Activated T-helper 1 cell treated with anti-CD3 and anti-CD28 coated beads, Interleukin-12 subunit alpha, Interleukin-12 subunit beta, Interleukin-2, Interleukin-4 antibody, amounts not matched to agents 30 ng/mL and 10 ng/mL and 1 ng/mL, durations not matched to agents 14 hours and 24 hours and 36 hours (primary cell): ENCODE data around the gene CIAO2A. TPM values are rescaled to one million over a fixed set of nuclear protein-coding genes. Genes with fewer than 3 reads are reported as not detected.
A peak's percentile ranks its signal among the peaks of the same experiment; 100 is the strongest.

Experiments
- DNase-seq: peaks from one replicate; pipeline ENCODE4 v3.0.0; 2021; ENCODE audit warnings: low spot score
- H3K27ac Mint-ChIP-seq: one replicate; pipeline ENCODE4 v1.8.0; 2021; ENCODE audit warnings: mild to moderate bottlenecking, mixed read lengths
- H3K27me3 Mint-ChIP-seq: one replicate; pipeline ENCODE4 v1.8.0; 2022; ENCODE audit warnings: mild to moderate bottlenecking, moderate library complexity, mixed read lengths; ENCODE audit not compliant: insufficient read depth
- H3K36me3 Mint-ChIP-seq: one replicate; pipeline ENCODE4 v1.8.0; 2021; ENCODE audit warnings: low read depth, mixed read lengths
- H3K4me1 Mint-ChIP-seq: one replicate; pipeline ENCODE4 v1.8.0; 2021; ENCODE audit warnings: low read depth, mixed read lengths
- H3K4me3 Mint-ChIP-seq: one replicate; pipeline ENCODE4 v1.8.0; 2021; ENCODE audit warnings: mild to moderate bottlenecking, moderate library complexity, mixed read lengths
- H3K9me3 Mint-ChIP-seq: one replicate; pipeline ENCODE4 v1.8.0; 2021; ENCODE audit warnings: mixed read lengths
- intact Hi-C: fragments of 100-400 bp; cut with micrococcal nuclease; formaldehyde crosslinking; loops from one replicate; pipeline ENCODE4 v1.15.1; 2024
- total RNA-seq: library from RNA; stranded (reverse); gene quantifications from 2 replicates; pipeline ENCODE4 v1.2.3, GENCODE V29; 2022

The CIAO2A gene
- 70.1 and 87.1 TPM in 2 replicates for total RNA-seq

DNA sequence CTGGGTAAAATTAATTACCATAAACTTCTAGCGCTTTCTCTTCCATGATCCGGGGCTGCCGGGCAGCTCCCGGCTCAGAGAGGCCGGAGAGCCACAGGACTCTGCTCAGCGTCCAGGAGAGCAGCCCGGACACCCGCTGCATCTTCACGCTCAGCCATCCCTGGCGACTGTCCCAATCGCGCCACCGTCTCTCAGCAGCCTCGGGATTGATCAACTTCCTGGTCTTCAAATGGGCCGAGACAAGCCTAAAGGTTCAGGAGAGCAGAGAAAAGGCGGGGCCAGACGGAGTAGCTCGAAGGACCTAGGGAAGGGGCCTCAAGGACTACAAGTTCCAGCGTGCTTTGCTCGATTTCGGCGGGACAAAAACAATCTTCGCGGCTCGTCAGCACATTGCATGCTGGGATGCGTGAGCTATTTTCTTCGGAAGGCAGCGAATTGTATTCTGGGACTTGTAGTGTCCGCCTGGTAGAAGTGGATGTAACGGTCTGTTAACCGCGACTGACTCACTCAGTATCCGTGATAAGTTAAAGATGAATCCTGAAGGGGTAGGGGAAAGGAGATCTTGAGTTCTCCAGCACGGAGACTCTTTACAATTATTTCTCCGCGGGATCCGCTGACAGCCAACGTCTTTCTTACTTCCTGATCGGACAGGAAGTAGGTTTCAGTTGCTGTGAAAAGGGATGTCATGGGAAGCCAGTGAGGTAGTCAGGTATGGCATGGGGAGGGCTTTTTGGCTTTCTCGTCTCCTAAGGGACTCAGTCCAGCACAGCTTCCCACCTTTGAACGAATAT, at the start of gene CIAO2A:
CIAO2A (minus strand) TSS at position 212 of the 791 bp plus-strand sequence; CDS start at position 142, 70 bp downstream.
- Mint-ChIP-seq H3K36me3 (peaks cover 14% of the 10 kb centered on the region), H3K27me3 (no peaks in the 10 kb centered on the region), H3K4me1 (peaks cover 46% of the 10 kb centered on the region), H3K9me3 (no peaks in the 10 kb centered on the region), H3K27ac (peak within 1 kb of the TSS; percentile 92), H3K4me3 (peak within 1 kb of the TSS; percentile 96)
- intact Hi-C loops, result loop anchor here (1.0 to 10.0 kb wide), 13 partner anchors 47 to 905 kb away; partner anchors contain the start of genes CSNK1G1, DAPK2, HERC1 and PIF1
- DNase-seq, result peak; percentile 92

GRCh38 chr15:64143276-64143675, 49.6 kb upstream of the CIAO2A start:
- Mint-ChIP-seq H3K27me3 (no peaks in the 10 kb centered on the region), H3K36me3 (peaks cover 13% of the 10 kb centered on the region), H3K4me1 (no peaks in the 10 kb centered on the region), H3K9me3 (no peaks in the 10 kb centered on the region), H3K27ac (no peak overlapping the region), H3K4me3 (no peak overlapping the region)
- no peak for DNase-seq
- intact Hi-C loops, result no loop called here

- Mint-ChIP-seq H3K9me3 (no peaks in the 10 kb centered on the region), H3K27me3 (no peaks in the 10 kb centered on the region), H3K4me3 (no peak overlapping the region), H3K36me3 (peaks cover 17% of the 10 kb centered on the region), H3K27ac (peak overlapping the region; percentile 36), H3K4me1 (no peaks in the 10 kb centered on the region)
- intact Hi-C loops, result no loop called here
- DNase-seq, result no peak
These were observed 48.3 kb upstream of the CIAO2A start for GRCh38 chr15:64141798-64142512.

GRCh38 chr15:64138331-64138941, 44.8 kb upstream of the CIAO2A start:
- Mint-ChIP-seq H3K27ac (no peak overlapping the region), H3K4me3 (no peak overlapping the region), H3K9me3 (no peaks in the 10 kb centered on the region), H3K36me3 (peaks cover 29% of the 10 kb centered on the region), H3K4me1 (no peaks in the 10 kb centered on the region), H3K27me3 (no peaks in the 10 kb centered on the region)
- DNase-seq, result no peak
- intact Hi-C loops, result no loop called here

- H3K27ac Mint-ChIP-seq, result no peak overlapping the region
- DNase-seq, result no peak
These were observed 43.7 kb upstream of the CIAO2A start for GRCh38 chr15:64137226-64137833.

DNA sequence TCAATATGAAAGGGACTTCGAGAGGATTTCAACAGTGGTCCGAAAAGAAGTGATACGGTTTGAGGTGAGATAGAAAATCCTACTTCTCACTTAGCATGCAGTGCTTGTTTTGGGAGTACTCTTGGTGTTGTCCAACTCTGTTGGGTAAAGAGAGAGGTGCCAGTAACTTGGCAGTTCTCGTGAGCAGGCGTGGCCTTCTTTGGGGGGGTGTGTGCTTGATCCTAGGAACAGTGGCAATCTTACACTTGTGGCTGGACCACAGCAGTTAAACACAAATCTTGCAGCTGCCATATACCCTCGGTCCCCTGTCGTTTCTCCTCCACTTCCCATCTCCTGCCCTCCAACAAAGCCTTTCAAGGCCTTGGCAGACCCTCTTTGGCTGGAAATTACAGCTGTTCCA, 42.7 kb upstream of the CIAO2A start:
- Mint-ChIP-seq H3K27ac (no peak overlapping the region), H3K27me3 (no peaks in the 10 kb centered on the region), H3K36me3 (peaks cover 36% of the 10 kb centered on the region), H3K4me3 (no peak overlapping the region), H3K9me3 (no peaks in the 10 kb centered on the region), H3K4me1 (no peaks in the 10 kb centered on the region)
- intact Hi-C loops, result no loop called here
- no peak for DNase-seq

More at GRCh38 chr15:64137226-64137833, 43.7 kb upstream of the CIAO2A start:
- intact Hi-C loops, result no loop called here
- Mint-ChIP-seq H3K27me3 (no peaks in the 10 kb centered on the region), H3K9me3 (no peaks in the 10 kb centered on the region), H3K36me3 (peaks cover 37% of the 10 kb centered on the region), H3K4me1 (no peaks in the 10 kb centered on the region), H3K4me3 (no peak overlapping the region)

GRCh38 chr15:64134345-64134829, 40.7 kb upstream of the CIAO2A start:
- Mint-ChIP-seq H3K4me1 (no peaks in the 10 kb centered on the region), H3K27ac (no peak overlapping the region), H3K4me3 (no peak overlapping the region), H3K36me3 (peaks cover 42% of the 10 kb centered on the region), H3K9me3 (no peaks in the 10 kb centered on the region), H3K27me3 (no peaks in the 10 kb centered on the region)
- DNase-seq, result no peak
- intact Hi-C loops, result no loop called here

- H3K27me3 Mint-ChIP-seq, result no peaks in the 10 kb centered on the region
- H3K4me3 Mint-ChIP-seq, result no peak overlapping the region
- no peaks in the 10 kb centered on the region for H3K9me3 Mint-ChIP-seq
- intact Hi-C loops, result no loop called here
- DNase-seq, result no peak
- H3K36me3 Mint-ChIP-seq, result peaks cover 42% of the 10 kb centered on the region
- H3K4me1 Mint-ChIP-seq, result no peaks in the 10 kb centered on the region
- no peak overlapping the region for H3K27ac Mint-ChIP-seq
These were observed 40.1 kb upstream of the CIAO2A start for GRCh38 chr15:64133623-64134344.

DNA sequence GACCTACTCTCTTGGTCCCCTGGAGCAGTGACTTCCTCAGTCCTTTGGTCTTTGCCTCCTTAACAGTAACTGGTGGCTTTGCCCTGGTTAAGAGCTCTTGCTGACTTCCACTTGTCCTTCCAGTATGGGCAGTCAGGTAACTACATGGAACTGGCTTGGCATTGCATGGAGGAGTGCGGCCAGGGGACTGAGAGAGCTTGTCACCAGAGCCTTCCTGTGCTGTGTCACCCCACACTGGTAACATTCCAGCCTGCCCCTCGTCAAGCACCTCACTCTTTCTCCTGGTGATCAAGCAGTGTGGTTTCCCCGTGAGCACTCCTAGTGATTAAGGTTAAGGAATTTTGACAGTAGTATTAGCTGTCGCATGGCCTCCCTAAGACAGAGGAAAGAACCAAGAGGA, 38.6 kb upstream of the CIAO2A start:
- H3K4me3 Mint-ChIP-seq, result no peak overlapping the region
- H3K4me1 Mint-ChIP-seq, result no peaks in the 10 kb centered on the region
- DNase-seq, result no peak
- no peak overlapping the region for H3K27ac Mint-ChIP-seq
- intact Hi-C loops, result no loop called here
- H3K36me3 Mint-ChIP-seq, result peaks cover 48% of the 10 kb centered on the region
- H3K27me3 Mint-ChIP-seq, result no peaks in the 10 kb centered on the region
- H3K9me3 Mint-ChIP-seq, result no peaks in the 10 kb centered on the region

GRCh38 chr15:64131547-64131946, 37.9 kb upstream of the CIAO2A start:
- Mint-ChIP-seq H3K4me3 (no peak overlapping the region), H3K9me3 (no peaks in the 10 kb centered on the region), H3K36me3 (peaks cover 45% of the 10 kb centered on the region), H3K4me1 (no peaks in the 10 kb centered on the region), H3K27ac (no peak overlapping the region), H3K27me3 (no peaks in the 10 kb centered on the region)
- intact Hi-C loops, result no loop called here
- DNase-seq, result no peak

GRCh38 chr15:64130159-64130558, 36.5 kb upstream of the CIAO2A start:
- H3K27me3 Mint-ChIP-seq, result no peaks in the 10 kb centered on the region
- H3K4me1 Mint-ChIP-seq, result no peaks in the 10 kb centered on the region
- intact Hi-C loops, result no loop called here
- peaks cover 46% of the 10 kb centered on the region for H3K36me3 Mint-ChIP-seq
- H3K4me3 Mint-ChIP-seq, result no peak overlapping the region
- H3K27ac Mint-ChIP-seq, result no peak overlapping the region
- H3K9me3 Mint-ChIP-seq, result no peaks in the 10 kb centered on the region
- DNase-seq, result no peak
